Left lung (tissue), 10 donors: ENCODE data around the gene CA6. TPM values are rescaled to one million over a fixed set of nuclear protein-coding genes. Genes with fewer than 3 reads are reported as not detected.
"Not testable (repeated sequence)": the region's sequence is repeated elsewhere in the genome, so short reads cannot be mapped to it uniquely, and the experiment has no call there.

ENCODE experiments used
- ATAC-seq: fragments of 200-7000 bp; cut with Tn5 transposase; one replicate; pipeline ENCODE4 v1.9.1; 2020; ENCODE audit warnings: moderate library complexity
- DNase-seq, 4 donors: peaks; one replicate each; pipeline ENCODE4 v3.0.0-alpha.2; 2013 to 2020
- H3K27ac ChIP-seq, 2 donors: fragments of 200-600 bp; sonication (generic) in 1 of 2; one replicate each; pipeline versions ENCODE4 v1.5.0 to v1.8.0; 2020 to 2021
- H3K27me3 ChIP-seq, 2 donors: fragments of 200-600 bp; sonication (generic) in 1 of 2; one replicate each; pipeline versions ENCODE4 v1.5.0 to v1.8.0; 2020 to 2021
- H3K36me3 ChIP-seq, 2 donors: fragments of 200-600 bp; sonication (generic) in 1 of 2; one replicate each; pipeline versions ENCODE4 v1.5.0 to v1.8.0; 2020 to 2021
- H3K4me1 ChIP-seq, 2 donors: fragments of 200-600 bp; one replicate each; pipeline ENCODE4 v1.8.0; 2021
- H3K4me3 ChIP-seq, 2 donors: fragments of 200-600 bp; sonication (generic) in 1 of 2; one replicate each; pipeline versions ENCODE4 v1.5.0 to v1.8.0; 2020 to 2021; ENCODE audit warnings: mild to moderate bottlenecking in 1 of 2
- H3K9me3 ChIP-seq, 2 donors: fragments of 200-600 bp; sonication (generic) in 1 of 2; one replicate each; pipeline versions ENCODE4 v1.5.0 to v1.8.0; 2020 to 2021
- CTCF ChIP-seq, 2 donors: fragments of 200-600 bp; sonication (generic) in 1 of 2; IDR thresholded peaks; one replicate each; pipeline versions ENCODE4 v1.5.0 to v1.8.0; 2021; ENCODE audit warnings: antibody characterized with exemption in 2 of 2
- intact Hi-C, 2 donors: fragments of 100-400 bp; cut with DNase I; formaldehyde crosslinking; loops; one replicate each; pipeline versions ENCODE4 v1.11.2 to v1.14.2; 2022
- polyA plus RNA-seq, 6 donors: library from polyadenylated mRNA; unstranded; fragments of 120-200 nt; gene quantifications; one replicate each; pipeline ENCODE4 v1.2.1, GENCODE V29; 2013; ENCODE audit not compliant: insufficient read length in 6 of 6
- total RNA-seq, 2 donors: library from RNA; stranded (reverse); fragmentation: NEBNext Ultra II Directional; extraction: Animal tissue kit (Norgen Biotek cat#: 25700); gene quantifications; one replicate each; pipeline ENCODE4 v1.2.1, GENCODE V29; 2021
- donor health status: DM: no; HTN: yes; CAD: no.
- donor health status: DM: no; HTN: no; CAD: no.

The CA6 gene
- total and polyA plus RNA-seq, 8 donors, result 0.11 to 0.25 (median 0.18) TPM; not detected in 3

GRCh38 chr1:9016455-9016854 lies 70.8 kb downstream of the CA6 start:
- no peak for DNase-seq
- Histone ChIP-seq H3K27ac (no peak overlapping the region), H3K36me3 (no peaks in the 10 kb centered on the region), H3K9me3 (no peaks in the 10 kb centered on the region), H3K4me3 (no peak overlapping the region), H3K27me3 (no peaks in the 10 kb centered on the region), H3K4me1 (peaks cover 0 to 7% of the 10 kb centered on the region in 2 donors)
- no peak for TF ChIP-seq CTCF (IDR thresholded peaks at IDR 0.05)
- intact Hi-C loops, result loop anchor here in 1 of 2 donors (10.0 kb wide), 1 partner anchor 78 kb away; no protein-coding TSS in a partner anchor
- ATAC-seq, result no peak

- Histone ChIP-seq H3K9me3 (no peaks in the 10 kb centered on the region), H3K27ac (no peak overlapping the region), H3K27me3 (no peaks in the 10 kb centered on the region), H3K4me3 (no peak overlapping the region), H3K36me3 (no peaks in the 10 kb centered on the region), H3K4me1 (no peaks in the 10 kb centered on the region)
- ATAC-seq, result no peak
- TF ChIP-seq CTCF (IDR thresholded peaks at IDR 0.05), result no peak
- intact Hi-C loops, result loop anchor here in 1 of 2 donors (10.0 kb wide), 1 partner anchor 76 kb away; no protein-coding TSS in a partner anchor
- peak in 1 of 4 donors; percentile 50 for DNase-seq
Observed at GRCh38 chr1:9018333-9018732, 72.7 kb downstream of the CA6 start.

- intact Hi-C loops, result loop anchor here in 1 of 2 donors (10.0 kb wide), 1 partner anchor 75 kb away; no protein-coding TSS in a partner anchor
- no peak for ATAC-seq
Observed at GRCh38 chr1:9019896-9020295, 74.2 kb downstream of the CA6 start.

GRCh38 chr1:9020305-9020704 lies 74.6 kb downstream of the CA6 start:
- Histone ChIP-seq H3K4me3 (no peak overlapping the region), H3K4me1 (no peaks in the 10 kb centered on the region), H3K9me3 (no peaks in the 10 kb centered on the region), H3K27me3 (no peaks in the 10 kb centered on the region), H3K36me3 (no peaks in the 10 kb centered on the region), H3K27ac (no peak overlapping the region)
- intact Hi-C loops, result no loop called here
- ATAC-seq, result no peak
- TF ChIP-seq CTCF (IDR thresholded peaks at IDR 0.05), result no peak
- DNase-seq, result no peak

More at GRCh38 chr1:9019896-9020295, 74.2 kb downstream of the CA6 start:
- Histone ChIP-seq H3K4me1 (no peaks in the 10 kb centered on the region), H3K4me3 (no peak overlapping the region), H3K9me3 (no peaks in the 10 kb centered on the region), H3K27me3 (no peaks in the 10 kb centered on the region), H3K27ac (no peak overlapping the region), H3K36me3 (no peaks in the 10 kb centered on the region)
- no peak for TF ChIP-seq CTCF (IDR thresholded peaks at IDR 0.05)
- DNase-seq, result no peak

GRCh38 chr1:9022026-9022738 lies 76.5 kb downstream of the CA6 start:
- DNase-seq, H3K9me3 ChIP-seq, H3K36me3 ChIP-seq, H3K27ac ChIP-seq, H3K4me3 ChIP-seq, H3K4me1 ChIP-seq, H3K27me3 ChIP-seq, intact Hi-C loops: not testable (repeated sequence)
- ATAC-seq, result peak; percentile 83
